Endodermal cell (in vitro differentiated cells): ENCODE data around the gene HMOX1. TPM values are rescaled to one million over a fixed set of nuclear protein-coding genes. Genes with fewer than 3 reads are reported as not detected.

Experiments
- DNase-seq: peaks from one replicate; pipeline ENCODE4 v3.0.0-alpha.2; 2017
- H3K27ac ChIP-seq: 2 replicates; pipeline ENCODE4 v1.5.1; 2013; ENCODE audit warnings: mild to moderate bottlenecking, low read depth, low read length, moderate library complexity
- H3K27me3 ChIP-seq: 2 replicates; pipeline ENCODE4 v1.6.1; 2013; ENCODE audit warnings: mild to moderate bottlenecking, low read length, moderate library complexity; ENCODE audit not compliant: insufficient read depth, control insufficient read depth, poor library complexity, severe bottlenecking
- H3K36me3 ChIP-seq: 2 replicates; pipeline ENCODE4 v1.7.0; 2013; ENCODE audit warnings: mild to moderate bottlenecking, low read length, moderate library complexity; ENCODE audit not compliant: control insufficient read depth, insufficient read depth
- H3K4me1 ChIP-seq: one replicate; pipeline ENCODE4 v1.7.0; 2013; ENCODE audit warnings: low read length; ENCODE audit not compliant: control insufficient read depth, insufficient read depth
- H3K4me3 ChIP-seq: 2 replicates; pipeline ENCODE4 v1.5.1; 2013; ENCODE audit warnings: mild to moderate bottlenecking, low read length, moderate library complexity
- H3K9ac ChIP-seq: 2 replicates; pipeline ENCODE4 v1.6.1; 2013; ENCODE audit warnings: mild to moderate bottlenecking, low read length, moderate library complexity; ENCODE audit not compliant: poor library complexity, severe bottlenecking; ENCODE audit errors: extremely low read depth
- H3K9me3 ChIP-seq: 2 replicates; pipeline ENCODE4 v1.6.1; 2013; ENCODE audit warnings: mild to moderate bottlenecking, low read length, moderate library complexity; ENCODE audit not compliant: control insufficient read depth
- H3K27ac Mint-ChIP-seq: 2 replicates; pipeline ENCODE4 v1.8.0; 2020; ENCODE audit warnings: mixed read lengths
- H3K27me3 Mint-ChIP-seq: 2 replicates; pipeline ENCODE4 v1.8.0; 2021; ENCODE audit warnings: mild to moderate bottlenecking, mixed read lengths; ENCODE audit not compliant: insufficient read depth
- H3K36me3 Mint-ChIP-seq: 2 replicates; pipeline ENCODE4 v1.8.0; 2020; ENCODE audit warnings: low read depth, mixed read lengths
- H3K4me1 Mint-ChIP-seq: 2 replicates; pipeline ENCODE4 v1.8.0; 2020; ENCODE audit warnings: mixed read lengths
- H3K4me3 Mint-ChIP-seq: 2 replicates; pipeline ENCODE4 v1.8.0; 2020; ENCODE audit warnings: mild to moderate bottlenecking, moderate library complexity, mixed read lengths
- H3K9me3 Mint-ChIP-seq: 2 replicates; pipeline ENCODE4 v1.8.0; 2020; ENCODE audit warnings: mild to moderate bottlenecking, mixed read lengths
- CTCF ChIP-seq: fragments of 200-600 bp; sonication (generic); conservative IDR thresholded peaks from 2 replicates; pipeline ENCODE4 v1.5.0; 2021; ENCODE audit warnings: antibody characterized with exemption, mild to moderate bottlenecking
- WGBS, 2 experiments: methylation state at CpG; one replicate each; pipeline versions ENCODE4 v1.1.5 to v1.1.7; 2013; ENCODE audit warnings: missing lambda C conversion rate in 2 of 2, mixed read lengths in 1 of 2; ENCODE audit not compliant: insufficient coverage in 1 of 2, insufficient read length in 1 of 2; 5-methylcytosine and 5-hydroxymethylcytosine counted together
- total RNA-seq, 2 donors: library from RNA; stranded (reverse); fragmentation: NEBNext Ultra II Directional in 1 of 2; extraction: Animal tissue kit (Norgen Biotek cat#: 25700) in 1 of 2; gene quantifications; 2 replicates in 1 of 2; 3 replicates in 1 of 2; pipeline ENCODE4 v1.2.1, GENCODE V29; 2021

The HMOX1 gene
- total RNA-seq, 2 donors from 2014 or later = 11.4 to 21.6 TPM

GRCh38 chr22:35379146-35379993 is 1.5 kb upstream of the HMOX1 start:
- TF ChIP-seq CTCF = no peak
- H3K4me3 Mint-ChIP-seq = peak overlapping the region; percentile 56
- peaks cover 6% of the 10 kb centered on the region for H3K36me3 ChIP-seq

GRCh38 chr22:35380013-35380412 is 883 bp upstream of the HMOX1 start:
- peak overlapping the region; percentile 56 for H3K4me3 Mint-ChIP-seq
- TF ChIP-seq CTCF = no peak
- Histone ChIP-seq H3K4me1 (peaks cover 19% of the 10 kb centered on the region), H3K27ac (no peak overlapping the region), H3K4me3 (no peak overlapping the region), H3K9ac (no peak overlapping the region), H3K9me3 (no peaks in the 10 kb centered on the region), H3K27me3 (peaks cover 10% of the 10 kb centered on the region), H3K36me3 (peaks cover 6% of the 10 kb centered on the region)
- no peaks in the 10 kb centered on the region for H3K9me3 Mint-ChIP-seq
- 93% methylated on average over 5 to 6 of the region's 6 CpGs for WGBS, 2 experiments
- peaks cover 11% of the 10 kb centered on the region for H3K36me3 Mint-ChIP-seq
- peaks cover 19% of the 10 kb centered on the region for H3K27me3 Mint-ChIP-seq
- no peak for DNase-seq
- H3K27ac Mint-ChIP-seq = peak overlapping the region; percentile 91
- H3K4me1 Mint-ChIP-seq = peaks cover 53% of the 10 kb centered on the region

More at GRCh38 chr22:35379146-35379993, 1.5 kb upstream of the HMOX1 start:
- Histone ChIP-seq H3K27me3 (peaks cover 10% of the 10 kb centered on the region), H3K9me3 (no peaks in the 10 kb centered on the region), H3K27ac (peak overlapping the region; percentile 55), H3K4me3 (no peak overlapping the region), H3K4me1 (peaks cover 19% of the 10 kb centered on the region), H3K9ac (no peak overlapping the region)
- peak overlapping the region; percentile 91 for H3K27ac Mint-ChIP-seq
- H3K36me3 Mint-ChIP-seq = peaks cover 8% of the 10 kb centered on the region
- peaks cover 53% of the 10 kb centered on the region for H3K4me1 Mint-ChIP-seq
- peak; percentile 70 for DNase-seq
- WGBS, 2 experiments = 87% methylated on average over 5 to 10 of the region's 10 CpGs
- H3K9me3 Mint-ChIP-seq = no peaks in the 10 kb centered on the region
- H3K27me3 Mint-ChIP-seq = peaks cover 19% of the 10 kb centered on the region

DNA sequence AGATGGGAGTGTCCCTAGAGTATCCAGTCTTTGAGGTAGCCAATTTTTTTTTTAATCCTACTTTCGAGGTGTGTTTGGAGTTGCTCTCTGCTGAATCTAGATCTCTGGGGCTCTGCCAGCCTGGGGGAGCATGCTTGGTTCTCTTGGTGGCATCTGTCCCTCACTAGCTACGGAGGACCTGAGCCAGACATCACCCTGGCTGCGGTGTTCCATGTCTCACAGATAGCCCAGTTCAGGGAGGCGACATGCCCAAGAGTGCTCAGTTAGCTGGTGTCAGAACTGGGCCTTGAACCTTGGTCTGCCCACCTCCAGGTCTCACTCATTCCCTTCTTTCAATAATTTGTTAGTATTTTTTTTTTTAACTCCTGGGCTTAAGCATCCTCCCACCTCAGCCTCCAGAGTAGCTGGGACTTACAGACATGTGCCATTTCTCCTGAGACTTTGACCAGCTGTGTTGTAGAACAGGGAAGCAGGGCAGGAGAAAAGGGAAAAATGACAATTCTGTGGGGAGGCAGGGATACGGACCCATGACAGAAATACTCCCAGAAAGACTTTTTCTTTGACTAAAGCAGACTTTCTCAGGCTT is 621 bp downstream of the HMOX1 start:
- Histone ChIP-seq H3K27ac (no peak overlapping the region), H3K9ac (peak overlapping the region; percentile 40), H3K4me3 (peak overlapping the region; percentile 81), H3K4me1 (peaks cover 19% of the 10 kb centered on the region), H3K9me3 (no peaks in the 10 kb centered on the region), H3K27me3 (peaks cover 10% of the 10 kb centered on the region), H3K36me3 (peaks cover 7% of the 10 kb centered on the region)
- WGBS, 2 experiments = 83 to 86% methylated on average over 5 of the region's 5 CpGs
- no peak for TF ChIP-seq CTCF
- Mint-ChIP-seq H3K36me3 (peaks cover 15% of the 10 kb centered on the region), H3K4me1 (peaks cover 47% of the 10 kb centered on the region), H3K4me3 (peak overlapping the region; percentile 56), H3K27me3 (peaks cover 17% of the 10 kb centered on the region), H3K27ac (peak overlapping the region; percentile 48), H3K9me3 (no peaks in the 10 kb centered on the region)
- no peak for DNase-seq
